Measurements from ENCODE around the gene ABI3.

DNA sequence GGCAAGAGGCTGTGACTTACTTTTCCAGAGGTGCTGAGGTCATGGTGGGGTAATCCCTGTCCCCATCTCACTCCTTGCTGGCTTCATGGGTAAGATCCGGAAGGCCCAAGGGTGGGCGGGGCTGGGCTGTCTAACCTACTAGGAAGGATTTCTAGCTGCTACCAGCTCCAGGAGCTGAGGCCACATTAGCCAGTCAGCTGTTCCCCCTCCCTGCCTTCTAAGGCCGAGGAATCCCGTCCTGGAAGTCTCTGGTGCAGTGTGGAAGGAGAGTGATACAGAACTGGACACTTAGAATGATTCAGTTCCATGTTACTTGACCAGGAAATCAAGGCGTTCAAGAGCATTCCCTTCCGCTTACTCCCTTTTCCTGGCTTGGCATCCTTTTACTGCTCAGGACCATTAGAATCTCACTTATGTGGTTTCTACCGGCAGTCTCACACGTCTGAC, 9.0 kb upstream of the ABI3 start:
- TF ChIP-seq TAF1 (IDR thresholded peaks at IDR 0.05; ENCODE audit: borderline replicate concordance, insufficient read depth, low read length) (no peak), POLR2AphosphoS5 (IDR thresholded peaks at IDR 0.05; ENCODE audit: low read depth, low read length) (no peak), SIN3A (IDR thresholded peaks at IDR 0.05; ENCODE audit: borderline replicate concordance, insufficient read depth, low read length) (no peak)
- TF ChIP-seq, protein P1, sequence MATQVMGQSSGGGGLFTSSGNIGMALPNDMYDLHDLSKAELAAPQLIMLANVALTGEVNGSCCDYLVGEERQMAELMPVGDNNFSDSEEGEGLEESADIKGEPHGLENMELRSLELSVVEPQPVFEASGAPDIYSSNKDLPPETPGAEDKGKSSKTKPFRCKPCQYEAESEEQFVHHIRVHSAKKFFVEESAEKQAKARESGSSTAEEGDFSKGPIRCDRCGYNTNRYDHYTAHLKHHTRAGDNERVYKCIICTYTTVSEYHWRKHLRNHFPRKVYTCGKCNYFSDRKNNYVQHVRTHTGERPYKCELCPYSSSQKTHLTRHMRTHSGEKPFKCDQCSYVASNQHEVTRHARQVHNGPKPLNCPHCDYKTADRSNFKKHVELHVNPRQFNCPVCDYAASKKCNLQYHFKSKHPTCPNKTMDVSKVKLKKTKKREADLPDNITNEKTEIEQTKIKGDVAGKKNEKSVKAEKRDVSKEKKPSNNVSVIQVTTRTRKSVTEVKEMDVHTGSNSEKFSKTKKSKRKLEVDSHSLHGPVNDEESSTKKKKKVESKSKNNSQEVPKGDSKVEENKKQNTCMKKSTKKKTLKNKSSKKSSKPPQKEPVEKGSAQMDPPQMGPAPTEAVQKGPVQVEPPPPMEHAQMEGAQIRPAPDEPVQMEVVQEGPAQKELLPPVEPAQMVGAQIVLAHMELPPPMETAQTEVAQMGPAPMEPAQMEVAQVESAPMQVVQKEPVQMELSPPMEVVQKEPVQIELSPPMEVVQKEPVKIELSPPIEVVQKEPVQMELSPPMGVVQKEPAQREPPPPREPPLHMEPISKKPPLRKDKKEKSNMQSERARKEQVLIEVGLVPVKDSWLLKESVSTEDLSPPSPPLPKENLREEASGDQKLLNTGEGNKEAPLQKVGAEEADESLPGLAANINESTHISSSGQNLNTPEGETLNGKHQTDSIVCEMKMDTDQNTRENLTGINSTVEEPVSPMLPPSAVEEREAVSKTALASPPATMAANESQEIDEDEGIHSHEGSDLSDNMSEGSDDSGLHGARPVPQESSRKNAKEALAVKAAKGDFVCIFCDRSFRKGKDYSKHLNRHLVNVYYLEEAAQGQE (IDR thresholded peaks at IDR 0.05; ENCODE audit: insufficient read depth in 1 of 2, low read depth in 2 of 2, low read length in 2 of 2), result no peak
